HepG2 (cell line): ENCODE measurements around the gene NSUN6. TPM values are rescaled to one million over a fixed set of nuclear protein-coding genes. Genes with fewer than 3 reads are reported as not detected.

Experiments
- ARNT2 ChIP-seq: sonication (generic); formaldehyde crosslinking; IDR thresholded peaks from 2 replicates; pipeline ENCODE4 v1.8.0; 2022; ENCODE audit warnings: mild to moderate bottlenecking, low read depth, missing genetic modification reagents, moderate library complexity
- EED ChIP-seq: sonication (generic); formaldehyde crosslinking; IDR thresholded peaks from 2 replicates; pipeline ENCODE4 v1.5.0; 2020; ENCODE audit warnings: mild to moderate bottlenecking, missing genetic modification reagents
- MBNL3 ChIP-seq: fragments of 250-450 bp; sonication (Bioruptor Pico); conservative IDR thresholded peaks from 2 replicates; pipeline ENCODE4 v1.8.0; 2022; ENCODE audit warnings: mild to moderate bottlenecking, inconsistent platforms
- SNRNP70 ChIP-seq: fragments of 200-400 bp; formaldehyde crosslinking; IDR thresholded peaks from 2 replicates; pipeline ENCODE4 v1.6.1; 2017; ENCODE audit warnings: mild to moderate bottlenecking, low read depth, low read length, moderate library complexity
- YEATS4 ChIP-seq: sonication (generic); formaldehyde crosslinking; IDR thresholded peaks from 2 replicates; pipeline ENCODE4 v1.4.0; 2020; ENCODE audit warnings: missing genetic modification reagents, borderline replicate concordance
- ZNF24 ChIP-seq: fragments of 450-650 bp; IDR thresholded peaks from 2 replicates; pipeline ENCODE4 v1.6.1; 2017; ENCODE audit warnings: antibody characterized with exemption, mild to moderate bottlenecking
- ZNF460 ChIP-seq: sonication (generic); formaldehyde crosslinking; IDR thresholded peaks from 2 replicates; pipeline ENCODE4 v1.5.1; 2020; ENCODE audit warnings: missing genetic modification reagents, mild to moderate bottlenecking, borderline replicate concordance
- ZNF646 ChIP-seq: sonication (generic); formaldehyde crosslinking; IDR thresholded peaks from 2 replicates; pipeline ENCODE4 v1.9.0; 2021; ENCODE audit warnings: mild to moderate bottlenecking, missing genetic modification reagents
- ZNF747 ChIP-seq: sonication (generic); formaldehyde crosslinking; IDR thresholded peaks from 2 replicates; pipeline ENCODE4 v1.8.1; 2023; ENCODE audit warnings: missing genetic modification reagents, mild to moderate bottlenecking, borderline replicate concordance
- polyA plus RNA-seq, 8 experiments: library from polyadenylated mRNA; depleted of rRNA in 3 of 8; stranded (reverse) in 7 of 8; unstranded in 1 of 8; fragments of >200 nt; fragmentation: Illumina TruSeq in 4 of 8; extraction: Trizol in 4 of 8; gene quantifications; 2 replicates each; pipeline versions ENCODE4 v1.2.1 to v1.2.3, GENCODE V29; 2011 to 2016; ENCODE audit warnings: low read depth in 4 of 8, missing spikeins in 1 of 8, mixed read lengths in 1 of 8; ENCODE audit not compliant: insufficient read depth in 1 of 8
- total RNA-seq, 5 experiments: library from RNA; depleted of rRNA; stranded (reverse); fragments of >200 nt; fragmentation: Illumina TruSeq; extraction: Trizol; gene quantifications; 2 replicates each; pipeline ENCODE4 v1.2.3, GENCODE V29; 2016; ENCODE audit warnings: low read depth in 1 of 5

The NSUN6 gene
- total and polyA plus RNA-seq, 2 of the 13 experiments (the other 11 are each of a cell fraction or from before 2014, with no cell fraction given): 17.2 to 19.3 TPM

- TF ChIP-seq ZNF646 (CRISPR knock-in tag) (no peak), EED (CRISPR knock-in tag) (no peak), SNRNP70 (no peak), ZNF747 (CRISPR knock-in tag) (no peak), MBNL3 (CRISPR knock-in tag) (no peak), ARNT2 (CRISPR knock-in tag) (no peak), YEATS4 (CRISPR knock-in tag) (no peak), ZNF24 (no peak), ZNF460 (CRISPR knock-in tag) (no peak)
Observed at GRCh38 chr10:18504161-18504560, 147.2 kb downstream of the NSUN6 start (continued).
